Activated CD4-positive, alpha-beta T cell treated with anti-CD3 and anti-CD28 coated beads, Interleukin-2, amount 10 ng/mL, durations not matched to agents 7 days and 5 days (primary cell): ENCODE measurements around the gene NMBR. TPM values are rescaled to one million over a fixed set of nuclear protein-coding genes. Genes with fewer than 3 reads are reported as not detected.
"Not testable (repeated sequence)": the region's sequence is repeated elsewhere in the genome, so short reads cannot be mapped to it uniquely, and the experiment has no call there.

Experiments used
- CTCF ChIA-PET: fragments of 350-600 bp; sonication (Branson Sonifier 250); formaldehyde crosslinking; loops from one replicate; lab custom pipeline; 2021; ENCODE audit warnings: antibody characterized with exemption; lab: Charles Lee
- POLR2A ChIA-PET: fragments of 350-600 bp; sonication (Branson Sonifier 250); formaldehyde crosslinking; loops from one replicate; lab custom pipeline; 2021; ENCODE audit warnings: antibody characterized with exemption; lab: Charles Lee
- DNase-seq: peaks from one replicate; pipeline ENCODE4 v3.0.0-alpha.2; 2020
- H3K27ac Mint-ChIP-seq: one replicate; pipeline ENCODE4 v1.8.0; 2021; ENCODE audit warnings: mild to moderate bottlenecking, moderate library complexity, mixed read lengths
- H3K27me3 Mint-ChIP-seq: one replicate; pipeline ENCODE4 v1.8.0; 2021; ENCODE audit warnings: mixed read lengths
- H3K36me3 Mint-ChIP-seq: one replicate; pipeline ENCODE4 v1.8.0; 2021; ENCODE audit warnings: low read depth, mixed read lengths
- H3K4me1 Mint-ChIP-seq: one replicate; pipeline ENCODE4 v1.8.0; 2021; ENCODE audit warnings: mixed read lengths
- H3K4me3 Mint-ChIP-seq: one replicate; pipeline ENCODE4 v1.8.0; 2021; ENCODE audit warnings: mild to moderate bottlenecking, moderate library complexity, mixed read lengths
- H3K9me3 Mint-ChIP-seq: one replicate; pipeline ENCODE4 v1.8.0; 2021; ENCODE audit warnings: mixed read lengths
- total RNA-seq, 2 experiments: library from RNA; stranded (reverse); gene quantifications; one replicate each; pipeline ENCODE4 v1.2.3, GENCODE V29; 2021

NMBR gene
- total RNA-seq, result not detected

GRCh38 chr6:142146828-142147662 is at the start of gene NMBR, which contains the start of gene VTA1:
TSS of gene NMBR (minus strand) at chr6:142147122. CDS start at chr6:142088658, 58,464 bp downstream.
TSS of gene VTA1 (plus strand) at chr6:142147263. CDS start at chr6:142147288, 25 bp downstream.
- POLR2A ChIA-PET, result no interaction called here
- Mint-ChIP-seq H3K27ac (peak within 1 kb of the TSS; percentile 81), H3K9me3 (peaks cover 2% of the 10 kb centered on the region), H3K4me3 (peak within 1 kb of the TSS; percentile 92), H3K27me3 (no peaks in the 10 kb centered on the region), H3K36me3 (peaks cover 13% of the 10 kb centered on the region), H3K4me1 (peaks cover 55% of the 10 kb centered on the region)
- CTCF ChIA-PET, result interaction anchor here (0.6 to 2.4 kb wide), 7 partner anchors 9 to 69 kb away, joined by 3 to 17 read pairs (median 3); no protein-coding TSS in a partner anchor
- peak; percentile 98 for DNase-seq

GRCh38 chr6:142195862-142196541 is 49.1 kb upstream of the NMBR start:
- CTCF ChIA-PET, result interaction anchor here (0.9 to 1.2 kb wide), 3 partner anchors 9 to 40 kb away, joined by 3 to 6 read pairs (median 4); no protein-coding TSS in a partner anchor
- Mint-ChIP-seq H3K27me3 (no peaks in the 10 kb centered on the region), H3K36me3 (peaks cover 24% of the 10 kb centered on the region), H3K4me1 (peaks cover 13% of the 10 kb centered on the region), H3K27ac (no peak overlapping the region), H3K9me3 (no peaks in the 10 kb centered on the region), H3K4me3 (no peak overlapping the region)
- POLR2A ChIA-PET, result interaction anchor here (0.6 kb wide), 1 partner anchor 220 kb away, joined by 7 read pairs; no protein-coding TSS in a partner anchor
- no peak for DNase-seq

GRCh38 chr6:142193621-142194020 is 46.7 kb upstream of the NMBR start:
- Mint-ChIP-seq H3K27me3 (no peaks in the 10 kb centered on the region), H3K36me3 (peaks cover 28% of the 10 kb centered on the region), H3K27ac (no peak overlapping the region), H3K4me1 (peaks cover 13% of the 10 kb centered on the region), H3K4me3 (no peak overlapping the region), H3K9me3 (no peaks in the 10 kb centered on the region)
- no peak for DNase-seq
- POLR2A ChIA-PET, result no interaction called here
- CTCF ChIA-PET, result no interaction called here

- peaks cover 13% of the 10 kb centered on the region for H3K4me1 Mint-ChIP-seq
- CTCF ChIA-PET, result no interaction called here
- POLR2A ChIA-PET, result no interaction called here
Observed at GRCh38 chr6:142192343-142192742, 45.4 kb upstream of the NMBR start.

GRCh38 chr6:142189057-142189456 is 42.1 kb upstream of the NMBR start:
- Mint-ChIP-seq H3K4me1 (no peaks in the 10 kb centered on the region), H3K27ac (no peak overlapping the region), H3K9me3 (no peaks in the 10 kb centered on the region), H3K27me3 (no peaks in the 10 kb centered on the region), H3K4me3 (no peak overlapping the region), H3K36me3 (peaks cover 12% of the 10 kb centered on the region)
- ChIA-PET POLR2A (no interaction called here), CTCF (no interaction called here)
- DNase-seq, result no peak

More at GRCh38 chr6:142192343-142192742, 45.4 kb upstream of the NMBR start:
- no peak overlapping the region for H3K27ac Mint-ChIP-seq
- no peaks in the 10 kb centered on the region for H3K27me3 Mint-ChIP-seq
- DNase-seq, result no peak
- H3K36me3 Mint-ChIP-seq, result peaks cover 23% of the 10 kb centered on the region
- no peak overlapping the region for H3K4me3 Mint-ChIP-seq
- no peaks in the 10 kb centered on the region for H3K9me3 Mint-ChIP-seq

GRCh38 chr6:142188341-142188740 is 41.4 kb upstream of the NMBR start:
- POLR2A ChIA-PET, H3K4me1 Mint-ChIP-seq, H3K27me3 Mint-ChIP-seq, H3K4me3 Mint-ChIP-seq, H3K9me3 Mint-ChIP-seq, DNase-seq, H3K27ac Mint-ChIP-seq: not testable (repeated sequence)
- peaks cover 12% of the 10 kb centered on the region for H3K36me3 Mint-ChIP-seq
- CTCF ChIA-PET, result interaction anchor here (0.6 to 1.1 kb wide), 2 partner anchors 11 to 19 kb away, joined by 3 to 5 read pairs; no protein-coding TSS in a partner anchor

- H3K4me3 Mint-ChIP-seq, result no peak overlapping the region
- H3K27me3 Mint-ChIP-seq, result no peaks in the 10 kb centered on the region
- POLR2A ChIA-PET, result no interaction called here
- no peaks in the 10 kb centered on the region for H3K4me1 Mint-ChIP-seq
- no peaks in the 10 kb centered on the region for H3K9me3 Mint-ChIP-seq
- no peak overlapping the region for H3K27ac Mint-ChIP-seq
- DNase-seq, result no peak
- peaks cover 19% of the 10 kb centered on the region for H3K36me3 Mint-ChIP-seq
- CTCF ChIA-PET, result interaction anchor here (0.8 to 1.3 kb wide), 3 partner anchors 9 to 40 kb away, joined by 3 to 6 read pairs (median 5); partner anchors contain the start of genes NMBR and VTA1
Observed at GRCh38 chr6:142187209-142187608, 40.3 kb upstream of the NMBR start.

GRCh38 chr6:142185641-142186040 is 38.7 kb upstream of the NMBR start:
- no peak overlapping the region for H3K4me3 Mint-ChIP-seq
- ChIA-PET CTCF (interaction anchor here (1.2 kb wide), 1 partner anchor 38 kb away, joined by 4 read pairs; the partner anchor contains the start of genes NMBR and VTA1), POLR2A (no interaction called here)
- H3K27me3 Mint-ChIP-seq, result no peaks in the 10 kb centered on the region
- H3K27ac Mint-ChIP-seq, result no peak overlapping the region
- H3K4me1 Mint-ChIP-seq, result no peaks in the 10 kb centered on the region
- peaks cover 24% of the 10 kb centered on the region for H3K36me3 Mint-ChIP-seq
- no peak for DNase-seq
- no peaks in the 10 kb centered on the region for H3K9me3 Mint-ChIP-seq

- H3K4me3 Mint-ChIP-seq, result no peak overlapping the region
- no peak for DNase-seq
- H3K4me1 Mint-ChIP-seq, result no peaks in the 10 kb centered on the region
- H3K27me3 Mint-ChIP-seq, result no peaks in the 10 kb centered on the region
- CTCF ChIA-PET, result no interaction called here
- no peak overlapping the region for H3K27ac Mint-ChIP-seq
- peaks cover 18% of the 10 kb centered on the region for H3K36me3 Mint-ChIP-seq
- no peaks in the 10 kb centered on the region for H3K9me3 Mint-ChIP-seq
- POLR2A ChIA-PET, result no interaction called here
Observed at GRCh38 chr6:142184307-142184706, 37.4 kb upstream of the NMBR start.

- ChIA-PET POLR2A (no interaction called here), CTCF (no interaction called here)
- H3K4me3 Mint-ChIP-seq, result no peak overlapping the region
- H3K27ac Mint-ChIP-seq, result no peak overlapping the region
- no peaks in the 10 kb centered on the region for H3K27me3 Mint-ChIP-seq
- no peaks in the 10 kb centered on the region for H3K9me3 Mint-ChIP-seq
- no peaks in the 10 kb centered on the region for H3K4me1 Mint-ChIP-seq
- peaks cover 15% of the 10 kb centered on the region for H3K36me3 Mint-ChIP-seq
- no peak for DNase-seq
Observed at GRCh38 chr6:142183351-142183750, 36.4 kb upstream of the NMBR start.

GRCh38 chr6:142182004-142182403 is 35.1 kb upstream of the NMBR start:
- no peak for DNase-seq
- peaks cover 26% of the 10 kb centered on the region for H3K36me3 Mint-ChIP-seq
- H3K27me3 Mint-ChIP-seq, result no peaks in the 10 kb centered on the region
- no peaks in the 10 kb centered on the region for H3K4me1 Mint-ChIP-seq
- peaks cover 10% of the 10 kb centered on the region for H3K9me3 Mint-ChIP-seq
- CTCF ChIA-PET, result no interaction called here
- no peak overlapping the region for H3K27ac Mint-ChIP-seq
- POLR2A ChIA-PET, result no interaction called here
- H3K4me3 Mint-ChIP-seq, result no peak overlapping the region

- ChIA-PET CTCF (interaction anchor here (1.0 kb wide), 1 partner anchor 10 kb away, joined by 5 read pairs; no protein-coding TSS in a partner anchor), POLR2A (no interaction called here)
- Mint-ChIP-seq H3K36me3 (peaks cover 58% of the 10 kb centered on the region), H3K4me3 (no peak overlapping the region), H3K4me1 (no peaks in the 10 kb centered on the region), H3K9me3 (peaks cover 14% of the 10 kb centered on the region), H3K27me3 (no peaks in the 10 kb centered on the region), H3K27ac (no peak overlapping the region)
- no peak for DNase-seq
Observed at GRCh38 chr6:142178129-142178528, 31.2 kb upstream of the NMBR start.

GRCh38 chr6:142174703-142175102 is 27.8 kb upstream of the NMBR start:
- Mint-ChIP-seq H3K4me3 (no peak overlapping the region), H3K9me3 (peaks cover 14% of the 10 kb centered on the region), H3K27me3 (no peaks in the 10 kb centered on the region), H3K27ac (no peak overlapping the region), H3K36me3 (peaks cover 61% of the 10 kb centered on the region), H3K4me1 (no peaks in the 10 kb centered on the region)
- POLR2A ChIA-PET, result no interaction called here
- CTCF ChIA-PET, result no interaction called here
- DNase-seq, result no peak
